Fibroblast of gingiva (primary cell): Measurements from ENCODE around the gene ANKRD17.
"Not testable (repeated sequence)": the region's sequence is repeated elsewhere in the genome, so short reads cannot be mapped to it uniquely, and the experiment has no call there.

ENCODE experiments used
- DNase-seq: peaks from one replicate; pipeline ENCODE4 v3.0.0-alpha.2; 2011; ENCODE audit warnings: low read depth

Gene ANKRD17, protein sequence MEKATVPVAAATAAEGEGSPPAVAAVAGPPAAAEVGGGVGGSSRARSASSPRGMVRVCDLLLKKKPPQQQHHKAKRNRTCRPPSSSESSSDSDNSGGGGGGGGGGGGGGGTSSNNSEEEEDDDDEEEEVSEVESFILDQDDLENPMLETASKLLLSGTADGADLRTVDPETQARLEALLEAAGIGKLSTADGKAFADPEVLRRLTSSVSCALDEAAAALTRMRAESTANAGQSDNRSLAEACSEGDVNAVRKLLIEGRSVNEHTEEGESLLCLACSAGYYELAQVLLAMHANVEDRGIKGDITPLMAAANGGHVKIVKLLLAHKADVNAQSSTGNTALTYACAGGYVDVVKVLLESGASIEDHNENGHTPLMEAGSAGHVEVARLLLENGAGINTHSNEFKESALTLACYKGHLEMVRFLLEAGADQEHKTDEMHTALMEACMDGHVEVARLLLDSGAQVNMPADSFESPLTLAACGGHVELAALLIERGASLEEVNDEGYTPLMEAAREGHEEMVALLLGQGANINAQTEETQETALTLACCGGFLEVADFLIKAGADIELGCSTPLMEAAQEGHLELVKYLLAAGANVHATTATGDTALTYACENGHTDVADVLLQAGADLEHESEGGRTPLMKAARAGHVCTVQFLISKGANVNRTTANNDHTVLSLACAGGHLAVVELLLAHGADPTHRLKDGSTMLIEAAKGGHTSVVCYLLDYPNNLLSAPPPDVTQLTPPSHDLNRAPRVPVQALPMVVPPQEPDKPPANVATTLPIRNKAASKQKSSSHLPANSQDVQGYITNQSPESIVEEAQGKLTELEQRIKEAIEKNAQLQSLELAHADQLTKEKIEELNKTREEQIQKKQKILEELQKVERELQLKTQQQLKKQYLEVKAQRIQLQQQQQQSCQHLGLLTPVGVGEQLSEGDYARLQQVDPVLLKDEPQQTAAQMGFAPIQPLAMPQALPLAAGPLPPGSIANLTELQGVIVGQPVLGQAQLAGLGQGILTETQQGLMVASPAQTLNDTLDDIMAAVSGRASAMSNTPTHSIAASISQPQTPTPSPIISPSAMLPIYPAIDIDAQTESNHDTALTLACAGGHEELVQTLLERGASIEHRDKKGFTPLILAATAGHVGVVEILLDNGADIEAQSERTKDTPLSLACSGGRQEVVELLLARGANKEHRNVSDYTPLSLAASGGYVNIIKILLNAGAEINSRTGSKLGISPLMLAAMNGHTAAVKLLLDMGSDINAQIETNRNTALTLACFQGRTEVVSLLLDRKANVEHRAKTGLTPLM (N-terminal part only)

DNA sequence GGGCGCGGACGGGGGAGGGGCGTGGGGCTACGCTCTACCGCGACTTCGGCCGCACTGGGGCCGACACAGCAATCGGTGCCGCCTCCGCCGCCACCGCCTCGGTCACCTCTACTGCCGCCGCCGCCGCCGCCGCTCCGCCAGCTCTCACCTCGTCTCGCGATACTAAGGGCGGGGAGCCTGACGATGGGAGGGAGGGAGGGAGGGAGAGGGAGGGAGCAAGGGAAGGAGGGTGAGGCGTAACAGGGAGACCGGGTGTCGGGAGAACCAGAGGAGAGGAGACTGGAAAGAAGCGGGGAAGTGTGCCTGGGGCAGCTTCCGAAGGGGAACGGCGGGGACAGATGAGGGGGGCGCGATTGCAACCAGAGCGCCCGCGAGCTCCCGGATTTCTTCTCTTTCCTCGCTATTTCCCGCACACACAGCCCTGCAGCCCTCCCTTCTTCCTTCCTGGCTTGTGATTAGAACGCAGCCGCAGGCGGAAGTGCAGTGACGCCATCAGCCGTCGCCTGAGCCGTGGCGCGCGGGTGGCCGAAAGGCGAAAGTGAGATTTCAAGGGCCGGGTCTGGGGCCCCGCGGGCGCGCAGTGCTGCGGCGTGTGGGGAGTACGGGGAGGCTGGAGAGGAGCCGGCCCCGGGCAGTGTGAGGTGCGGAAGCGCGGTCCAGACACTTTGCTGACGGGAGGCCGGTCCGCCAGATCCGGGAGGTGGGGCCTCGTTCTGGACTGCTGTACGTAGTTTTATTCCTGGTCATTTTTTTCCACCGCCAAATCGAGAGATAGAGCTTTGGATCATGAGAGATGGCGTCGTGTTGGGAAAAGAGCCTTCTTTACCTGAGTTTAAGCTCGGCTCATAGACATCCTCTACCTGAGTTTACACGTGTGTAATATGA is at the start of gene ANKRD17:
TSS of gene ANKRD17 (minus strand) at position 113 of the 885 bp plus-strand sequence. CDS start 130 bp downstream, outside the sequence.
- peak; percentile 93 for DNase-seq

DNA sequence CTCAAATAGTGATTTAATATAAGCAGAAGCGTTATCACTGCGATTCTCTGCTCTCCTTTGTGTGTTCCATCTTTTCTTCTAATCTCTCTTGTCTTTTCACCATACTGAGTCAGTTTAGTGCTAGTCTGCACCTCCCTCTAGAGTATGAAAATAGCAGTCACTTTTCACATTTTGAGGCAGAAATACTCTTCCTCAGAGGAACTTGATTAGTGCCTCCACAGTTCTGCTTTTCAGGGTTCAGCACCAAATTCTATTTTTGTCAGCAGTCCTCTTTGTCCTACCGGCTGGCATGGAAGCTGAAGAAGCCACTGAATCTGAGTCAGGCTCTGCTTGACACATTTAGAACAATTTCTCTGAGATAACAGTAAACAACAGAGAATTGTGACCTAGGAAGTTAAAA is 49.7 kb upstream of the ANKRD17 start:
- peak; percentile 21 for DNase-seq

DNA sequence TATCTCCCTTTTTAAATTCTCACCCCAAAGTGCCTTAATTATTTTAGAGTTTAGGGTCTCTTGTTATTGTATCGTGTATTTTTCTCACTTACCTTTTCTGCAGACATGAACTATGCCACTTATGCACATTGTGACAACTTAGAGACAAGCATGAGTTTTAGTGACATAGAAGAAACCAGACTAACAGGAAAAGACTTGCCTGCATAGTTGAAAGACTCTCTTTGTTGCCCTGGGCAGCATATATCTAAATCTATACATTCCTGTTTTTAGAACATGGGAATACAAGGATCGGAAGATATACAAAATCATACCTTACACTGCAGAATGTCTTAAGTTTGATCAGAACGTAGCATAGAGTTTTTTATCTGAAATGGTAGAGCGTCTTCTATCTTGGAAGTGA is 45.1 kb upstream of the ANKRD17 start:
- DNase-seq: no peak

DNA sequence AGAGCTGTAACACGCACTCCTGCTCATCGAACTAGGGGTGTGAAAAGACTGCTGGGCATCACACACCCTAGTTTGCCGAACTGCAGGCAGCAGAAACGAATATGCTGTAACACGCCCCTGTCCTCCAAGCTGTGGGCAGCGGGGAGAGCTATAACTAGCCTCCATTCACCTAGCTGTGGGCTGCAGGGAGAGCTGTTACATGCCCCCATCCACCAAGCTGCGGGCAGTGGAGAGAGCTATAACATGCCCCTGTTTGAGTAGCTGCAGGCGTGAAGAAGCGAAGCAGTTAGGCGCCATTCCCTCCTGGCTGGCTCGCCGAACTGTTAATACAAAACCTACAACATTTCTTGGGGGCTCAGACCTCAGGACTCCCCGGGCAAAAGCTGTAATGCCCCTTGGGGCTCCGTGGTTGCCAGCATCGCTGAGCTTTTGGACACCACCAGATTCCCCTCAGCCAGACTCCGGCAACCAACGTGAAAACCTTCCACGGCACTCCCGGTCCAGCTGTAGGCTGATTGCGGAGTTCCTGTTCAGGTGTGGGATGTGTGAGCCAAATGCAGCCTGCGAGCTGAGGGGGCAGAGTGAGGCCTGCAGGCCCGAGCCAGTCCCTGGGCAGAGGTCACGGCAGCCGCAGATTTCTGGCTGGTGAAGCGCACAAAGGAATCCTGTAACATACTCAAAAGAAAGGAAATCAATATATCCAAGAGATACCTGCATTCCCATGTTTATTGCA is 41.1 kb upstream of the ANKRD17 start:
- no peak for DNase-seq

DNA sequence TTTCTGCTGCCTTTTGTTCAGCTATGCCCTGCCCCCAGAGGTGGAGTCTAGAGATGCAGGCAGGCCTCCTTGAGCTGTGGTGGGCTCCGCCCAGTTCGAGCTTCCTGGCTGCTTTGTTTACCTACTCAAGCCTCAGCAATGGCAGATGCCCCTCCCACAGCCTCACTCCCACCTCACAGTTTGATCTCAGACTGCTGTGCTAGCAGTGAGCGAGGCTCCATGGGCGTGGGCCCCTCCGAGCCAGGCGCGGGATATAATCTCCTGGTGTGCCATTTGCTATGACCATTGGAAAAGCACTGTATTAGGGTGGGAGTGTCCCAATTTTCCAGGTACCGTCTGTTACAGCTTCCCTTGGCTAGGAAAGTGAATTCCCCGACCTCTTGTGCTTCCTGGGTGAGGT is 34.1 kb upstream of the ANKRD17 start:
- not testable (repeated sequence) for DNase-seq

DNA sequence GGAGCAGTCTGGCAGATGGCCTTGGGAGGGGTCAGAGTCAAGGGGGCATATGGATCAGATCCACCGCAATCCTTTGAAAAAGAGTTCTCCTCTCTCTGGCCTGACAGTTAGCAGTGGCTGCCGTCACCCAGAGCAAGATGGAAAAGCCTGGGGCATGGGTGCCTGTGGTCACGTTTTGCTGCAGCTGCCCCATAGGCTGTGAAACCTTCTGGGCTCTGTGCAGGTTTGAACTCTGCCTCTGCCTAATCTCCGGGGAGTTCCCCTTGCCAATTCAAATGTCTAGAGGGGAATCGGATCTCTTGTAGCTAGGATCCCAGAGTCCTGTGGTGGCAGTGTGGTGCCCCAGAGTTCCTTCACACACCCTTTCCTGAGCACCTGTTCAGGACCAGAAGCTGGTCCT is 23.4 kb upstream of the ANKRD17 start:
- no peak for DNase-seq

DNA sequence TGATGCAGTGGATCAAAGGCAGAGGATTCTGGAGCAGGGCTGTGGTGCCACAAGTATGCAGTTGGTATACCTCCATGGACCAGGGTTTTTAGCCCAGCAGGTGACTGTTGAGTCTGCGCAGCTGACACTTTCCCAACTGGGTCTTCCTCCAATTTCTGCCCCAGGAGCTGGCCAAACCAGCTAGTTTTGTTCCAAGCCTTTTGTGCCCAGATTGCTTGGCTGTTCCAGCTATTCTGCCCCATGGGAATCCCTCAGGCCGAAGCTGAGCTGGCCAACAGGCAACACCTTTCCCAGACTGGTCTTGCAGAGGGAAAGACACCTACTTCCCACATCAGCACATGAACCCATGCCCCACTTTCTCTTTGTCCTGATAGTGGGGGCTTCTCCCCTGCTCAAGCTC is 22.8 kb upstream of the ANKRD17 start:
- DNase-seq: no peak

DNA sequence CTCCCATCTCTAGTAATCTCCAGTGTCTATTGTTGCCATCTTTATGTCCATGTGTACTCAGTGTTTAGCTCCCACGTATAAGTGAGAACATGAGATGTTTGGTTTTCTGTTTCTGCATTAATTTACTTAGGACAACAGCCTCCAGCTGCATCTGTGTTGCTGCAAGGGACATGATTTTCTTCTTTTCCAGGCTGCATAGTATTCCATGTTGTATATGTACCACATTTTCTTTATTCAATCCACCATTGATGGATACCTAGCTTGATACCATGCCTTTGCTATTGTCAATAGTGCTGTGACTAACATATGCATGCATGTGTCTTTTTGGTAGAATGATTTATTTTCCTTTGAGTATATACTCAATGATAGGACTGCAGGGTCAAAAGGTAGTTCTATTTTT is 18.6 kb upstream of the ANKRD17 start:
- DNase-seq: no peak

DNA sequence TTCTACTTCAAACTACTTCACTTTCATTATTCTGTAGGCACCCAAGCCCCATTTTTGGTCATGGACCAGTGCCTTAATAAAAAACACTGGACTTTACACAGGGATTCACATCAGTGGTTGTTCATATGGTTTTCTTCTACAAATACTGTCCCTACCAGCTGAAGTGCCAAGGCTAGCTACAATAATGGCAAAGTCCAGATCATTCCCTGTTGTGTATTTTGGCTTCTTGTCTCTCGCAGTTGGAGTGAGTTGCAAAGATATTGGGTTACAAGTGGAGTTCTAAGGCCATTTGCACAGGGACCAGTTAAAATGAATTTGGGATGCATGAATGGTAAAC is 16.7 kb upstream of the ANKRD17 start:
- no peak for DNase-seq

DNA sequence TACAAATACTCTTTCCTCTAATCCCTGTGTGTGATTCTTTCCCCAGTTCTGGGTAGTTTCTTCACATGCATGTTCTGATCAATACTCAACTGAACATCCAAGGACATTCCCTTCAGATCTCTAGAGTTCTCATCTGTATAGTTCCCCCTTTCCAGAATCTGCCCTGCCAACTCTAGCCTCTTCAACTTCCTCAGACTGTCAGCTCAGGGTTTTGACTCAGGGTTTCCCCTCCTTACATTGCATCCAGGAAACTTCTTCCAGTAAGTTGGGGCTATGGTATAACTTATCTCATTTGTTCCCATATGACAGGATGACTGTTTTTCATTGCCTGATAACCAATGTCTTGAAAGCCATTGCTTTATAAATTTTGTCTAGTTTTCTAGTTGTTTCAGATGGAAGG is 14.2 kb upstream of the ANKRD17 start:
- no peak for DNase-seq

DNA sequence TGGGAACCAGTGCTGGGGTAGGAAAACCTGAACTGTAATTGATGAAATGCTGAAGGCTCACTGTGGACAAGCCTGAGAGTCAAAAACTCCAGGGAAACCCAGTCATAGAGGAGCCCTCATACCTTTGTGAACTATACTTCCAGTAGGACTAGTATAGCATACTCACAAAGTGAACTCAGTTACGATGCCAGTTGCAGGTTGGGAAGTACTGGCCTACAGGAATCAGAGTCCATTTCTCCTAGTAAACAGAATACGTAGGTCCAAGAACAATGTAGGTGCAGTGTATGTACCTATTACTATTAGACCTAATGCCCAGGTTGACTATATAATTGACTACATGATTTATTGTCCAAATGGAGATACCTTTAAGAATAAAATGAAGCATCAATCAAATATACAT is 8.5 kb upstream of the ANKRD17 start:
- DNase-seq: no peak

DNA sequence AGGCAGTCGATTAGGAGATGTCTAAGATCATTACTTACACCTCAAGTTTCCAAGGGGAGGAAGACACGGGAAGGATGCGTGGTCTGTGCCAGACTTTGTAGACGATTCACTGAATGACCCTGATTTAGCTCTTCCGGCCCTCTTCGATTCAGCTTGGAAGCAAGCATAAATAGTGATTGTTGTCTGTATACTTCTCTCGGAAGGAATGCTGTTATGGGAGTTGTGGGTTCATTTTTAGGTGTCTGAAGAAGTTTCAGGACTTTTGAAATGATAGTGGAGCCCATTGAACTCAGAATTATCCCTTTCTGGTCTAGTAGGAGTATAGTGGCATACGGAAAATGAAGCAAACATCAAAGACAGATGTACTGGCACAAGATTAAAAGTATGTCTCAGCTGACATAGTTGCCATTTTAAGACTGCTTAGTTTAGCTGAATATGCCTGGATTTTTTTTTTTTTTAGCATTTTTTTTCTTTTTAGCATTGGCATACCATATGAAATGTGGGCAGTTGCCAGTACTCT is 1.0 kb upstream of the ANKRD17 start:
- DNase-seq: peak; percentile 12

DNA sequence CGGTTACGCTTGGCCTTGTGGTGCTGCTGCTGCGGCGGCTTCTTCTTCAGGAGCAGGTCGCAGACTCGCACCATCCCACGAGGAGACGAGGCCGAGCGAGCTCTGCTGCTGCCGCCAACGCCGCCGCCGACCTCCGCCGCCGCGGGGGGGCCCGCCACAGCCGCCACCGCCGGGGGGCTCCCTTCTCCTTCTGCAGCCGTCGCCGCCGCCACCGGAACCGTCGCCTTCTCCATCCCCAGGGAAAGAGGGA is 237 bp downstream of the ANKRD17 start:
- no peak for DNase-seq

DNA sequence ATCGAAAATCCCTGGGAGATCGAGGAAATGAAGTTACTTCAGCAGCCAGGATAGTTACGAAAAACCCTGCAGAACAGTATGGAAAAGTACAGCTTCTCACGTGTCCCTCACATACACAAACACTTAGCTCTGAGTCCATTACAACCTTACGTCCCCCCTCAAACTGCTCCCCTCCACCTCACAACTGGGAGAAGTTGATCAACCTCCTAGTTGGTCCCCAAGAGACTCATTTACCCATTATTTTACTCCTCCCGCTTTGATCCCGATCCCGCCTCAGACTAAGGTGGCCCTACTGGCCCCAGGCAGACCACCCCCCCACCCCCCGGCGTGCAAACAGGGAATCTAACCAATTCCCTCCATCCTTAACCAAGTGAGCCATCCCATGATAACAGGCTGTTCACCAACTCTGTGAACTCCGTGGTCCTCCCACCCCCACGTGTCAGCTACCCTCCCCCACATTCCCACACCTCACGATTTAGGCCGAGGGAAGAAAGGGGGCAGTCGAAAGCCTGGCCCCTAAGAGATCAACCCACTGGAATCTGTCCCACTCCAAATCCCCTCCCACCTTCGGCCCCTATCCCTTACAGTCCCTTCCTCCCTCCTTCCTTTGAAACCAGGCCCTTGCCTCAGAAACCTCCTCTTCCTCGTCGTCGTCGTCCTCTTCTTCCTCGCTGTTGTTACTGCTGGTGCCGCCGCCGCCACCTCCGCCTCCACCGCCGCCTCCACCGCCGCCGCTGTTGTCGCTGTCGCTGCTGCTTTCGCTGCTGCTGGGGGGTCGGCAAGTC is 755 bp downstream of the ANKRD17 start:
- peak; percentile 35 for DNase-seq

DNA sequence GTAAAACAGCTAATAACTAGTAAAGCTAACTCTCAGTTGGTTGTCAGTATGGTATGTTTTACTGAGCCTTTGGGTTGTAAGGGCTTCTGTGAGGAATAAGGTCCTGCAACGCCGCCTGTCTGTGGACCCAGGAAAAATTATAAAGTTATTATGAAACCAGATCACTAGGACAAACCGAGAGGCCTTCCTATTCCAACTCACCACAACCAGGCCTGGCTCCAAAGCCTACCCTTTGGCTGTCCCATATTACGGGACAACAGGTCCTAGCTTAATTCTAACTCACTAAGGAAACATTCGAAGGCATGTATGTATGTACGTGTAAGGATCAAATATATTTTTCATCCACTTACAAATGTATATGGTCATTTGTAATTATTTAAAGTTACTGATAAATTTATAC is 1.4 kb downstream of the ANKRD17 start:
- DNase-seq: peak; percentile 82

DNA sequence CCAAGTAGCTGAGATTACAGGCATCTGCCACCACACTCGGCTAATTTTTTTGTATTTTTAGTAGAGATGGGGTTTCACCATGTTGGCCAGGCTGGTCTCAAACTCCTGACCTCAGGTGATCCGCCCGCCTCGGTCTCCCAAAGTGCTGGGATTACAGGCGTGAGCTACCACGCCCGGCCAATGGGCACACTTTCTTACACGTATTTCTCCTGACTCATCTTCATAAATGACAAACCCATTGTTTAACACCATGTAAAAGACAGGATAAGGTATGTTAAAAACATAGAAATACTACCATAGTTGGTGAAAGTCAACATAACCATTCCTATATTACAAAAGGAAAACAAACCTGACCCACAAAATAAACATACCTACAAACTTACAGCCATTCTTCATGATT is 2.8 kb downstream of the ANKRD17 start:
- not testable (repeated sequence) for DNase-seq

DNA sequence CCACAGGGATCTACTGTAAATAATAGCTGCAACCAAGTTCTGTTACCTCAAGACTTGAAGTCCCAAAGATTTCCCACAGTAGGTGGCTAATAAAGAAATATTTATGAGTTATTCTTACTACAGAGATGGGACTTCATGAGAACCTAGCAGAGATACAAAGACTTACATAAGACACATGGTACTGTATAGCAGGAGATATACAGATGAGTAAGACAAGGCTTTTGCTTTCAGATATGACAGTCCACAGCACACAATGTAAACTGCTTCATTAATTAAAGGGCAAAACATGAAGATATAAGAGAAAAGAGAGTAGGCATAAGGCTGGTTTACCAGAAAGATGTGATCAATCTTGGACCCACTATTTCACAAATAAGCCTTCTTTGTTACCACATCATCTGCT is 6.6 kb downstream of the ANKRD17 start:
- DNase-seq: no peak

DNA sequence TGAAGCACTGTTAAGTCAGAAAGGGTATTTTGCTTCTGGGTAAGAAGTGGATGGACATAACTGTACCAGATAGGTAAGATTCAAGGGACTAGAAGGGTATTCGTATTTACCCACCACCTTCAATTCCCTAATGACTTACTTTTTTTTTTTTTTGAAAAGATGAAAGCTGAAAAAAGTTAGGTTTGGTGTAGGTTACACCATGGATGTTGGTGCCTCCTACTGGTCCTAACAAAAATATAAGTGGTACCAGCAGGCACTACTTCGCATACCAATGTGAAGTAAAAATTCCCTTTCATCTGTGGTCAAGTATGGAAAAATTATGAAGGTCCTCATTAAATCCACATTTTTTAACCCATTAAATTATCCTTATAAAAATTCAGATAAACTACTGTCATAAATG is 7.2 kb downstream of the ANKRD17 start:
- no peak for DNase-seq

DNA sequence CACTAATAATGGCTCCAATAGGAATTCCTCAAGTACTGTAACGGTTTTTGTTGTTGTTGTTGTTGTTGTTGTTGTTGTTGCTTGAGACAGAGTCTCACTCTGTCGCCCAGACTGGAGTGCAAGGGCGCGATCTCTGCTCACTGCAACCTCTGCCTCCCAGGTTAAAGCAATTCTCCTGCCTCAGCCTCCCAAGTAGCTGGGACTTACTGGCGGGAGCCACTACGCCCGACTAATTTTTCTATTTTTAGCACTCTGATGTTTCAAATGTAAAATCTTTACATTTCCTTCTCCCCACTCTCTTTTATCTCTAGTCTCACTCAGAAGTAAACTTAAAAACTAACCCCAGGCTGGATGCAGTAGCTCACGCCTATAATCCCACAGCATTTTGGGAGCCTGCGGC is 8.0 kb downstream of the ANKRD17 start:
- no peak for DNase-seq

DNA sequence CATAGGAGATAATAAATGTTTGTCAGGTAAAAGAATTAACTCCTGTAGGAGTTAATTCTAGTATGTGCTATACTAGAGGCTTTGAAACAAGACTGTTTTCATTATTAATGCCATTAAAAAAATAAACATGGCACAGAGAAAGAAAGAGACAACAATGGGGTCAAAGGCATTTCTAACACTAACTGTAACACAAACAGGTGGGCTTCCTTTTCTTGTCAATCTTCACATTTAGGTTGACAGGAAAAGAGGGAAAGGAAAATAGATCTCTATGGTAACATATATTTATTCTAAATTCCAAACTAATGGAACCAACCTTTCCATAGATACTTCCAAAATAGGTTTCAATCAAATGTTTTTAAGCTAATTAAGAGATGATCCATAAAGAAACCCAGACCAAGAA is 9.8 kb downstream of the ANKRD17 start:
- no peak for DNase-seq
